K562 (cell line): ENCODE measurements around the gene ACACB. TPM values are rescaled to one million over a fixed set of nuclear protein-coding genes. Genes with fewer than 3 reads are reported as not detected.

Source experiments
- ATAC-seq: fragments of 200-7000 bp; cut with Tn5 transposase; 3 replicates; pipeline ENCODE4 v1.9.1; 2020; ENCODE audit warnings: moderate library complexity
- BruUV-seq: library from RNA; stranded (reverse); fragments of 400-500 nt; replicated peaks from 2 replicates; lab custom pipeline; 2021; lab: Mats Ljungman, UMichigan
- CTCF ChIA-PET: fragments of 300-600 bp; formaldehyde crosslinking; extraction: SDS; loops from one replicate; lab custom pipeline; 2021; ENCODE audit warnings: low intra/inter-chr PET ratio; lab: Yijun Ruan, JAX
- POLR2A ChIA-PET: fragments of 300-600, 350-650 bp; sonication (Branson Sonifier 250); formaldehyde crosslinking; extraction: SDS; loops from one replicate; lab custom pipeline; 2021; ENCODE audit warnings: antibody characterized with exemption, inconsistent platforms; lab: Yijun Ruan, JAX
- DNase-seq, 4 experiments: peaks; one replicate each; pipeline versions ENCODE4 v3.0.0 to v3.0.0-alpha.2; 2011 to 2018; ENCODE audit warnings: low spot score in 3 of 4, mixed read lengths in 3 of 4; ENCODE audit errors: extremely low read depth in 1 of 4
- FAIRE-seq: peaks from 2 replicates; lab custom pipeline; 2011; peaks lifted over from hg19 to GRCh38; lab: Jason Lieb, UNC
- H2AFZ ChIP-seq: 2 replicates; pipeline ENCODE4 v1.6.0; 2011; ENCODE audit warnings: low read depth, low read length, control low read depth, inconsistent platforms
- H3K27ac ChIP-seq: fragments of 200-600 bp; 3 replicates; pipeline ENCODE4 v1.8.0; 2011; ENCODE audit warnings: low read depth, mild to moderate bottlenecking, control low read depth, inconsistent platforms, low read length, moderate library complexity, mixed read lengths; ENCODE audit errors: extremely low read depth
- H3K27me3 ChIP-seq, 2 experiments: fragments of 300-600 bp in 1 of 2; 2 replicates in 1 of 2; 3 replicates in 1 of 2; pipeline versions ENCODE4 v1.6.0 to v1.8.0; 2011; ENCODE audit warnings: inconsistent platforms in 2 of 2, low read length in 2 of 2, mild to moderate bottlenecking in 1 of 2, mixed read lengths in 1 of 2, moderate library complexity in 1 of 2; ENCODE audit not compliant: control insufficient read depth in 2 of 2, insufficient read depth in 2 of 2
- H3K36me3 ChIP-seq: fragments of 300-600 bp; 3 replicates; pipeline ENCODE4 v1.8.0; 2011; ENCODE audit warnings: mild to moderate bottlenecking, low read length, inconsistent platforms; ENCODE audit not compliant: control insufficient read depth, insufficient read depth
- H3K4me1 ChIP-seq, 2 experiments: fragments of 200-600 bp in 1 of 2; replicated peaks in 1 of 2; 2 replicates in 1 of 2; 3 replicates in 1 of 2; pipeline versions ENCODE4 v1.5.1 to v1.8.0; 2011; ENCODE audit warnings: inconsistent platforms in 2 of 2, low read length in 2 of 2, mild to moderate bottlenecking in 1 of 2, mixed read lengths in 1 of 2, moderate library complexity in 1 of 2; ENCODE audit not compliant: control insufficient read depth in 2 of 2, insufficient read depth in 2 of 2
- H3K4me2 ChIP-seq: 2 replicates; pipeline ENCODE4 v1.6.1; 2011; ENCODE audit warnings: low read length, control low read depth, inconsistent platforms, mixed read lengths; ENCODE audit not compliant: insufficient read depth
- H3K4me3 ChIP-seq: fragments of 200-600 bp; sonication (generic), shearing (Covaris generic); 2 replicates; pipeline ENCODE4 v1.5.1; 2016; ENCODE audit warnings: control low read depth, inconsistent platforms
- H3K79me2 ChIP-seq: fragments of 200-600 bp; 3 replicates; pipeline ENCODE4 v1.8.0; 2011; ENCODE audit warnings: low read length, inconsistent platforms; ENCODE audit not compliant: control insufficient read depth, insufficient read depth
- H3K9ac ChIP-seq, 2 experiments: 2 replicates each; pipeline versions ENCODE4 v1.6.0 to v1.6.1; 2011; ENCODE audit warnings: low read depth in 2 of 2, low read length in 2 of 2, control low read depth in 1 of 2, inconsistent platforms in 1 of 2, mild to moderate bottlenecking in 1 of 2, mixed read lengths in 1 of 2; ENCODE audit not compliant: insufficient read depth in 1 of 2
- H3K9me1 ChIP-seq: one replicate; pipeline ENCODE4 v1.6.0; 2011; ENCODE audit warnings: inconsistent platforms, mild to moderate bottlenecking, low read length, moderate library complexity; ENCODE audit not compliant: control insufficient read depth, insufficient read depth
- H3K9me3 ChIP-seq: replicated peaks from 2 replicates; pipeline ENCODE4 v1.5.1; 2011; ENCODE audit warnings: low read depth, low read length, inconsistent platforms; ENCODE audit not compliant: control insufficient read depth, insufficient read depth
- H4K20me1 ChIP-seq: replicated peaks from 2 replicates; pipeline ENCODE4 v1.6.1; 2011; ENCODE audit warnings: low read length, inconsistent platforms, mixed read lengths; ENCODE audit not compliant: control insufficient read depth, insufficient read depth
- CBX5 ChIP-seq: IDR thresholded peaks from 2 replicates; pipeline ENCODE4 v1.6.1; 2014; ENCODE audit warnings: low read depth, borderline replicate concordance
- E2F6 ChIP-seq, 2 experiments: IDR thresholded peaks; 2 replicates each; pipeline ENCODE4 v1.6.1; 2011; ENCODE audit warnings: borderline replicate concordance in 1 of 2, control low read depth in 1 of 2, low read depth in 1 of 2, low read length in 1 of 2, mild to moderate bottlenecking in 1 of 2, mixed read lengths in 1 of 2, moderate library complexity in 1 of 2; ENCODE audit not compliant: insufficient read depth in 1 of 2, insufficient read length in 1 of 2, poor library complexity in 1 of 2, severe bottlenecking in 1 of 2; ENCODE audit errors: extremely low read depth in 1 of 2
- ETV1 ChIP-seq: fragments of 450-650 bp; conservative IDR thresholded peaks from 2 replicates; pipeline ENCODE4 v1.6.1; 2016; ENCODE audit warnings: missing genetic modification characterization, control low read depth, low read depth, missing compliant biosample characterization
- FIP1L1 ChIP-seq: fragments of 200-400 bp; formaldehyde crosslinking; IDR thresholded peaks from 2 replicates; pipeline ENCODE4 v1.6.1; 2018; ENCODE audit warnings: mild to moderate bottlenecking, low read depth, low read length; ENCODE audit not compliant: poor library complexity, severe bottlenecking
- NR1H2 ChIP-seq: sonication (generic); formaldehyde crosslinking; IDR thresholded peaks from 2 replicates; pipeline ENCODE4 v1.4.0; 2020; ENCODE audit warnings: mild to moderate bottlenecking, missing genetic modification reagents
- NR2F6 ChIP-seq: fragments of 450-650 bp; formaldehyde crosslinking; IDR thresholded peaks from 2 replicates; pipeline ENCODE4 v1.4.0; 2020; ENCODE audit warnings: mild to moderate bottlenecking
- RBM17 ChIP-seq: fragments of 200-400 bp; formaldehyde crosslinking; IDR thresholded peaks from 2 replicates; pipeline ENCODE4 v1.6.1; 2017; ENCODE audit warnings: low read depth, mild to moderate bottlenecking, low read length, borderline replicate concordance
- TCF15 ChIP-seq: fragments of 250-450 bp; sonication (Bioruptor Pico); IDR thresholded peaks from 2 replicates; pipeline ENCODE4 v1.8.0; 2022; ENCODE audit warnings: moderate library complexity, mild to moderate bottlenecking, inconsistent platforms
- TCF7 ChIP-seq: sonication (generic); IDR thresholded peaks from 2 replicates; pipeline ENCODE4 v1.6.1; 2016; ENCODE audit warnings: antibody characterized with exemption, borderline replicate concordance
- THAP7 ChIP-seq: fragments of 250-450 bp; sonication (Bioruptor Pico); IDR thresholded peaks from 2 replicates; pipeline ENCODE4 v1.5.0; 2021
- TRIM25 ChIP-seq: fragments of 450-650 bp; IDR thresholded peaks from 2 replicates; pipeline ENCODE4 v1.7.0; 2016; ENCODE audit warnings: borderline replicate concordance
- ZBED1 ChIP-seq: IDR thresholded peaks from 2 replicates; pipeline ENCODE4 v1.6.1; 2014
- ZNF274 ChIP-seq: IDR thresholded peaks from 2 replicates; pipeline ENCODE4 v1.6.1; 2011; ENCODE audit warnings: low read depth, mild to moderate bottlenecking, low read length, moderate library complexity, borderline replicate concordance
- ZNF277 ChIP-seq: fragments of 250-450 bp; sonication (Bioruptor Pico); IDR thresholded peaks from 2 replicates; pipeline ENCODE4 v1.8.0; 2022; ENCODE audit warnings: inconsistent platforms, mild to moderate bottlenecking, moderate library complexity, borderline replicate concordance
- WGBS: fragments of 100-300 bp; shearing (Covaris generic); methylation state at CpG from one replicate; pipeline ENCODE4 v1.1.6; 2016; ENCODE audit warnings: low coverage, mixed read lengths; ENCODE audit not compliant: insufficient coverage; ENCODE audit errors: missing lambda C conversion rate; 5-methylcytosine and 5-hydroxymethylcytosine counted together
- in situ Hi-C: fragments of 300-500 bp; cut with MboI; formaldehyde crosslinking; loops from 4 replicates; pipeline ENCODE4 v1.15.0; 2018; ENCODE audit warnings: inconsistent platforms, mixed read lengths
- intact Hi-C: fragments of 100-400 bp; cut with micrococcal nuclease; formaldehyde crosslinking; loops from 2 replicates; pipeline ENCODE4 v1.14.2; 2022
- polyA plus RNA-seq, 8 experiments: library from polyadenylated mRNA; depleted of rRNA in 4 of 8; stranded (reverse) in 5 of 8; unstranded in 3 of 8; fragments of >200 nt; fragmentation: Nextera tagmentation in 2 of 8; fragmentation: Illumina TruSeq in 1 of 8; extraction: Ambion mirVana in 2 of 8; extraction: Trizol in 1 of 8; gene quantifications; 2 replicates each; pipeline versions ENCODE4 v1.2.1 to v1.2.3, GENCODE V29; 2011 to 2014; ENCODE audit warnings: inconsistent platforms in 1 of 8, missing spikeins in 1 of 8
- total RNA-seq, 7 experiments: library from RNA; depleted of rRNA in 6 of 7; stranded (reverse); fragments of >200 nt in 6 of 7; fragmentation: Illumina TruSeq in 2 of 7; extraction: Trizol in 2 of 7; gene quantifications; 2 replicates each; pipeline versions ENCODE4 v1.2.1 to v1.2.3, GENCODE V29; 2011 to 2021; ENCODE audit warnings: low replicate concordance in 1 of 7

The ACACB gene
- total and polyA plus RNA-seq, 9 of the 15 experiments (the other 6 are each of a cell fraction or from before 2014, with no cell fraction given): 0.10 to 2.5 (median 0.83) TPM

- no peak for TF ChIP-seq THAP7 (CRISPR knock-in tag)
- no peak for TF ChIP-seq ETV1 (tag)
These were observed 173.7 kb downstream of the ACACB start (continued) for GRCh38 chr12:109290061-109290460.

- Histone ChIP-seq H3K36me3 (no peaks in the 10 kb centered on the region), H3K9me1 (no peaks in the 10 kb centered on the region), H3K9me3 (no peaks in the 10 kb centered on the region), H4K20me1 (peaks cover 4% of the 10 kb centered on the region), H3K9ac (no peak overlapping the region; a peak in 1 of 4 replicates), H3K4me2 (no peak overlapping the region), H3K4me1 (peaks cover 0 to 15% of the 10 kb centered on the region in 2 experiments; a peak in 2 of 5 replicates), H3K27me3 (peaks cover 8 to 60% of the 10 kb centered on the region in 2 experiments; a peak in 4 of 5 replicates), H3K79me2 (no peaks in the 10 kb centered on the region), H3K27ac (no peak overlapping the region), H3K4me3 (no peak overlapping the region), H2AFZ (no peak overlapping the region)
- BruUV-seq: no TSS peak
- 4% methylated on average over 9 of the region's 15 CpGs for WGBS
- CTCF ChIA-PET: no interaction called here
- DNase-seq (no peak), FAIRE-seq (no peak), ATAC-seq (no peak)
- POLR2A ChIA-PET: no interaction called here
- intact Hi-C loops: no loop called here
- in situ Hi-C loops: no loop called here
- TF ChIP-seq ZNF274: no peak
- no peak for TF ChIP-seq TCF7
- no peak for TF ChIP-seq FIP1L1
- TF ChIP-seq CBX5: no peak
- TF ChIP-seq ZBED1: no peak
- TF ChIP-seq NR1H2: no peak
- TF ChIP-seq TCF15: no peak
- TF ChIP-seq RBM17: no peak
- no peak for TF ChIP-seq TRIM25
- TF ChIP-seq E2F6 (IDR thresholded peaks at IDR 0.05; ENCODE audit: borderline replicate concordance in 1 of 2, extremely low read depth in 1 of 2, insufficient read depth in 1 of 2, insufficient read length in 1 of 2, low read depth in 1 of 2, low read length in 1 of 2, poor library complexity in 1 of 2, severe bottlenecking in 1 of 2): no peak
- no peak for TF ChIP-seq ZNF277 (CRISPR knock-in tag)
- TF ChIP-seq NR2F6 (CRISPR knock-in tag): no peak
These were observed 174.7 kb downstream of the ACACB start for GRCh38 chr12:109291117-109291516.
